ENCODE measurements around the gene NFKBIE. TPM values are rescaled to one million over a fixed set of nuclear protein-coding genes. Genes with fewer than 3 reads are reported as not detected.

NFKBIE gene
- total and polyA plus RNA-seq, 8 donors: 2.5 to 16.9 (median 7.6) TPM

- Histone ChIP-seq H3K4me1 (peaks cover 6 to 20% (median 17%) of the 10 kb centered on the region in 3 donors), H3K27me3 (no peaks in the 10 kb centered on the region), H3K36me3 (peaks cover 11 to 30% (median 27%) of the 10 kb centered on the region in 3 donors), H3K9me3 (no peaks in the 10 kb centered on the region), H3K27ac (peak within 1 kb of the TSS; percentile 85 to 100 (median 98)), H3K4me3 (peak within 1 kb of the TSS; percentile 62 to 89 (median 84))
- WGBS, 2 donors: 0% methylated on average over 34 of the region's 34 CpGs
- FAIRE-seq: no peak
- peak; percentile 76 to 87 (median 84) for ATAC-seq
- DNase-seq: peak; percentile 92 to 98 (median 97)
- TF ChIP-seq, protein P1, sequence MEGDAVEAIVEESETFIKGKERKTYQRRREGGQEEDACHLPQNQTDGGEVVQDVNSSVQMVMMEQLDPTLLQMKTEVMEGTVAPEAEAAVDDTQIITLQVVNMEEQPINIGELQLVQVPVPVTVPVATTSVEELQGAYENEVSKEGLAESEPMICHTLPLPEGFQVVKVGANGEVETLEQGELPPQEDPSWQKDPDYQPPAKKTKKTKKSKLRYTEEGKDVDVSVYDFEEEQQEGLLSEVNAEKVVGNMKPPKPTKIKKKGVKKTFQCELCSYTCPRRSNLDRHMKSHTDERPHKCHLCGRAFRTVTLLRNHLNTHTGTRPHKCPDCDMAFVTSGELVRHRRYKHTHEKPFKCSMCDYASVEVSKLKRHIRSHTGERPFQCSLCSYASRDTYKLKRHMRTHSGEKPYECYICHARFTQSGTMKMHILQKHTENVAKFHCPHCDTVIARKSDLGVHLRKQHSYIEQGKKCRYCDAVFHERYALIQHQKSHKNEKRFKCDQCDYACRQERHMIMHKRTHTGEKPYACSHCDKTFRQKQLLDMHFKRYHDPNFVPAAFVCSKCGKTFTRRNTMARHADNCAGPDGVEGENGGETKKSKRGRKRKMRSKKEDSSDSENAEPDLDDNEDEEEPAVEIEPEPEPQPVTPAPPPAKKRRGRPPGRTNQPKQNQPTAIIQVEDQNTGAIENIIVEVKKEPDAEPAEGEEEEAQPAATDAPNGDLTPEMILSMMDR (IDR thresholded peaks at IDR 0.05): no peak
- intact Hi-C loops (cut with DNase I): no loop called here
These were observed 18.6 kb downstream of the NFKBIE start, which contains the start of gene HSP90AB1 for GRCh38 chr6:44246663-44247337. TSS of gene HSP90AB1 (plus strand) at chr6:44247101. CDS start at chr6:44248630, 1,529 bp downstream.

DNA sequence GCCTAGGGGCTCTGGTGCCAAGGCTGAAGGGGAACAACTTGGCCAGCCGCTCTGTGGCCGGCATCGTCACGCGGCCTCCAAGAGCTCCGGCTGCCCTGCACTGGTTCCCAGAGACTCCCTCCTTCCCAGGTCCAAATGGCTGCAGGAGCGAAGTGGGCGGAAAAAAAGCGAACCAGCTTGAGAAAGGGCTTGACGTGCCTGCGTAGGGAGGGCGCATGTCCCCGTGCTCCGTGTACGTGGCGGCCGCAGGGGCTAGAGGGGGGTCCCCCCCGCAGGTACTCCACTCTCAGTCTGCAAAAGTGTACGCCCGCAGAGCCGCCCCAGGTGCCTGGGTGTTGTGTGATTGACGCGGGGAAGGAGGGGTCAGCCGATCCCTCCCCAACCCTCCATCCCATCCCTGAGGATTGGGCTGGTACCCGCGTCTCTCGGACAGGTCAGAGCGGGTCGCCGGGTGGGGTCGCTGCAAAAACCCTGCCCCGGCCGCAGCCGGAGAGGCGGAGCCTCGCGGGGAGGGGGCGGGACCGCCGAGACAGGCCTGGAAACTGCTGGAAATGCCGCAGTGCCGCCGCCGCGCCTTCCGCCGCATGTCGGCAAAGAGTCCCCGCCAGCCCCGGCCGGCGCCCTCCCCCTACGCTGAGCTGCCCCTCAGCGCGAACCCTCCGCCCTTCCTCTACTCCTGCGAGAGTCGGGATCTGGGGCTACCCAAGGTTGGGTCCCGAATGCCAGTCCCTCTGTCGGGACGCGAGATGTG lies 19.3 kb downstream of the NFKBIE start:
- peak; percentile 75 to 84 (median 76) for ATAC-seq

GRCh38 chr6:44245391-44245911 lies 19.9 kb downstream of the NFKBIE start:
- Histone ChIP-seq H3K36me3 (peaks cover 4 to 16% (median 14%) of the 10 kb centered on the region in 3 donors), H3K27me3 (no peaks in the 10 kb centered on the region), H3K9me3 (no peaks in the 10 kb centered on the region), H3K27ac (peak overlapping the region; percentile 85 to 100 (median 98)), H3K4me3 (peak overlapping the region in 3 of 4 donors; percentile 62 to 89 (median 83)), H3K4me1 (peaks cover 6 to 18% (median 17%) of the 10 kb centered on the region in 3 donors)
- 65 to 67% methylated on average over 12 of the region's 12 CpGs for WGBS, 2 donors
- ATAC-seq (no peak), DNase-seq (no peak), FAIRE-seq (no peak)
- TF ChIP-seq, protein P1 (IDR thresholded peaks at IDR 0.05): no peak
- intact Hi-C loops (cut with DNase I): no loop called here

More for the DNA sequence above, 19.3 kb downstream of the NFKBIE start:
- Histone ChIP-seq H3K9me3 (no peaks in the 10 kb centered on the region), H3K27ac (peak overlapping the region; percentile 85 to 100 (median 98)), H3K4me1 (peaks cover 6 to 20% (median 17%) of the 10 kb centered on the region in 3 donors), H3K27me3 (no peaks in the 10 kb centered on the region), H3K36me3 (peaks cover 5 to 23% (median 21%) of the 10 kb centered on the region in 3 donors), H3K4me3 (peak overlapping the region; percentile 62 to 89 (median 84))
- WGBS, 2 donors: 0 to 1% methylated on average over 61 to 62 of the region's 62 CpGs
- no peak for FAIRE-seq
- TF ChIP-seq, protein P1 (IDR thresholded peaks at IDR 0.05): no peak
- peak; percentile 89 to 97 (median 92) for DNase-seq
- intact Hi-C loops (cut with DNase I): no loop called here

- peaks cover 0 to 2% (median 0%) of the 10 kb centered on the region in 3 donors for H3K4me1 ChIP-seq
- 90 to 92% methylated on average over 7 of the region's 7 CpGs for WGBS, 2 donors
- no peak overlapping the region for H3K27ac ChIP-seq
- no peaks in the 10 kb centered on the region for H3K36me3 ChIP-seq
- no peak overlapping the region for H3K4me3 ChIP-seq
- H3K27me3 ChIP-seq: no peaks in the 10 kb centered on the region
- no peaks in the 10 kb centered on the region for H3K9me3 ChIP-seq
- TF ChIP-seq, protein P1 (IDR thresholded peaks at IDR 0.05): no peak
- ATAC-seq (no peak), DNase-seq (peak in 1 of 6 donors; percentile 18), FAIRE-seq (no peak)
- intact Hi-C loops (cut with DNase I): no loop called here
These were observed 22.0 kb downstream of the NFKBIE start for GRCh38 chr6:44243345-44243744.
